ENCODE results near the gene FABP3.
"Not testable (repeated sequence)": the region's sequence is repeated elsewhere in the genome, so short reads cannot be mapped to it uniquely, and the experiment has no call there.

The FABP3 gene

GRCh38 chr1:31397360-31398095, 24.7 kb upstream of the FABP3 start:
- peaks cover 5% of the 10 kb centered on the region; the same call in 1 of the 2 replicates for H3K4me1 ChIP-seq (ENCODE audit: insufficient read depth, low read length)
- H3K9ac ChIP-seq (ENCODE audit: low read depth, low read length), result no peak overlapping the region
- H3K27ac ChIP-seq (ENCODE audit: low read depth, low read length), result no peak overlapping the region
- H3K36me3 ChIP-seq (ENCODE audit: insufficient read depth, low read length), result no peaks in the 10 kb centered on the region
- no peaks in the 10 kb centered on the region for H3K9me3 ChIP-seq (ENCODE audit: insufficient read depth, low read depth, low read length)
- WGBS, result 74% methylated on average over 4 of the region's 4 CpGs
- H3K27me3 ChIP-seq (ENCODE audit: insufficient read depth, low read length), result 0 out of 2 replicates have a peak, but pooled peaks cover 3% of the 10 kb centered on the region
- H3K4me3 ChIP-seq (ENCODE audit: low read length), result no peak overlapping the region

DNA sequence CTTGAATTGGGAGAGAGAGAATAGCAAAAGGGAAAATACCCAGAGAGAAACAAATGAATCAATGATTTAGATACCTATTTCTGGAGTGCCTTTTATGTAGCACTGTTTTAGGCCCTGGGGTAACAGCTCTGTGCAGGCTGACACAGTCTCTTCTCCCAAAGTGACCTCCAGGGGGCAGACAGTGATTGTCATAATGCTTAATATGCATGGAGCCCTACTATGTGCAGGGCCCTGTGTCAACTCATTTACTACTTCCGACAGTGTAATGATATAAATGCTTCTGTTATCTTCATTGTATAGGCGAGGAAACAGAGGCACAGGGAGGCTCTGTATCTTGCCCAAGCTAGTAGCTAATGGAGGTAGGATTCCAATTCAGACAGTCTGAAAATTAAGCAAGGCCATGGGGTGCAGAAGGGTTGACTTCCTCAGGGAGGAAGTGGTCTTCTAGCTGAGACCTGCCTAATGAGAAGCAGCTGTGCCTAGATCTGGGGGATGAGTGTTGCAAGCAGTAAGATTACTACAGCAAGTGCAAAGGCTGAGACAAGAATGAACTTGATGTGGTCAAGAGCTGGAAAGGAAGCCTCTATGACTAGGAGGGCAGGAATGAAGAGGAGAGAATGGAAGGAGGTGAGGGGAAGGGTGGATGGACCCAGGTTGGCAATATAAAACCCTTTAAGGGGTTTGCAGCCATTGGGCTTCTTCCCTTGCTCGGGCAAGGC, 23.9 kb upstream of the FABP3 start:
- H3K36me3 ChIP-seq (ENCODE audit: insufficient read depth, low read length), result no peaks in the 10 kb centered on the region
- 89% methylated on average over 3 of the region's 3 CpGs for WGBS
- no peak overlapping the region for H3K4me3 ChIP-seq (ENCODE audit: low read length)
- no peak overlapping the region for H3K27ac ChIP-seq (ENCODE audit: low read depth, low read length)
- no peak overlapping the region for H3K9ac ChIP-seq (ENCODE audit: low read depth, low read length)
- no peaks in the 10 kb centered on the region for H3K9me3 ChIP-seq (ENCODE audit: insufficient read depth, low read depth, low read length)
- 0 out of 2 replicates have a peak, but pooled peaks cover 3% of the 10 kb centered on the region for H3K27me3 ChIP-seq (ENCODE audit: insufficient read depth, low read length)
- peaks cover 5% of the 10 kb centered on the region; the same call in 1 of the 2 replicates for H3K4me1 ChIP-seq (ENCODE audit: insufficient read depth, low read length)

DNA sequence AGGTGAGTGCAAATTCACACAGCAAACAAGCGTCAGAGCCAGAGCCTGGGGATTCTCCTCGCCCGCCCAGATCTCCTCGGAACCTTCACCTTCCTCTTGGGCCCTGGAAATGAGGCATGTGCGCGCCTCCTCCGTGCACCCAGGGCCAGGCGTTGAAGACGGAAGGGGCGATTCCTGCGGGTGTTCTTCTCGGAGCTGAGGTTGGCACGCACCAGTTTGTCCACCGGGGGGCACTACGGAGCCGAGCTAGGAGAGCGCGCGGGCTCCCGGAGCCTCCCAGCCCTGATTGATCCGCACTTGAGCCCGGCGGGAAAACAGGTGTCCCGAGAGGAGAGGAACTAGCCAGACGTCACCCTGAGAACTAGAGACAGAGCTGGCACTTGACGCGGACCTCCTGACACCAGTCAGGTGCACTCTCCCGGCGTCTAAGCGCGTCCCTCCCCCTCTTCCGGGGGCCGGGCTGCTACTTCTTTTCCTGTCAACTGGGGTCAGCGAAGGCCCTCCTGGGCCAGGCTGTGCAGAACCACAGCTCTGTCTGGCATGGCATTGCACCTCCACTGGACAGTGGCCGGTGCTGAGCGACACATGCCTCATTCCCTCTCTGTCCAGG, 21.8 kb upstream of the FABP3 start:
- H3K27ac ChIP-seq (ENCODE audit: low read depth, low read length), result no peak overlapping the region
- no peaks in the 10 kb centered on the region for H3K9me3 ChIP-seq (ENCODE audit: insufficient read depth, low read depth, low read length)
- H3K9ac ChIP-seq (ENCODE audit: low read depth, low read length), result peak overlapping the region; percentile 45
- H3K4me1 ChIP-seq (ENCODE audit: insufficient read depth, low read length), result peaks cover 7% of the 10 kb centered on the region; the same call in 1 of the 2 replicates
- H3K4me3 ChIP-seq (ENCODE audit: low read length), result peak overlapping the region; percentile 58
- 0 out of 2 replicates have a peak, but pooled peaks cover 3% of the 10 kb centered on the region for H3K27me3 ChIP-seq (ENCODE audit: insufficient read depth, low read length)
- 4% methylated on average over 36 of the region's 36 CpGs for WGBS
- H3K36me3 ChIP-seq (ENCODE audit: insufficient read depth, low read length), result no peaks in the 10 kb centered on the region

DNA sequence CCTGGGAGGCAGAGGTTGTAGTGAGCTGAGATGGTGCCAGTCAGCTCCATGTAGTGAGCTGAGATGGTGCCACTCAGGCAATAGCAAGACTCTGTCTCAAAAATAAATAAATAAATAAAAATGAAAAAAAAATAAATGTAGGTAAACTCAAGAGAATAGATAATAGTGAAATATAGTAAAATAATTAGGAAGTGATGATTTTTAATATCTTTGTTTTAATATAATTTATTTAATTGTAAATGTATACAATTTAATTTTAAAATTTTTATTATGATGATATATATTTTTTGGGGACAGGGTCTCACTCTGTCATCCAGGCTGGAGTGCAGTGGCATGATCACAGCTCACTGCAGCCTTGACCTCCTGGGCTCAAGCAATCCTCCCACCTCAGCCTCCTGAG, 20.6 kb upstream of the FABP3 start:
- H3K36me3 ChIP-seq (ENCODE audit: insufficient read depth, low read length), result no peaks in the 10 kb centered on the region
- 0 out of 2 replicates have a peak, but pooled peaks cover 3% of the 10 kb centered on the region for H3K27me3 ChIP-seq (ENCODE audit: insufficient read depth, low read length)
- H3K9ac ChIP-seq (ENCODE audit: low read depth, low read length), result no peak overlapping the region
- H3K27ac ChIP-seq (ENCODE audit: low read depth, low read length), result no peak overlapping the region
- no peaks in the 10 kb centered on the region for H3K9me3 ChIP-seq (ENCODE audit: insufficient read depth, low read depth, low read length)
- H3K4me1 ChIP-seq (ENCODE audit: insufficient read depth, low read length), result peaks cover 7% of the 10 kb centered on the region; the same call in 1 of the 2 replicates
- H3K4me3 ChIP-seq (ENCODE audit: low read length), result no peak overlapping the region

DNA sequence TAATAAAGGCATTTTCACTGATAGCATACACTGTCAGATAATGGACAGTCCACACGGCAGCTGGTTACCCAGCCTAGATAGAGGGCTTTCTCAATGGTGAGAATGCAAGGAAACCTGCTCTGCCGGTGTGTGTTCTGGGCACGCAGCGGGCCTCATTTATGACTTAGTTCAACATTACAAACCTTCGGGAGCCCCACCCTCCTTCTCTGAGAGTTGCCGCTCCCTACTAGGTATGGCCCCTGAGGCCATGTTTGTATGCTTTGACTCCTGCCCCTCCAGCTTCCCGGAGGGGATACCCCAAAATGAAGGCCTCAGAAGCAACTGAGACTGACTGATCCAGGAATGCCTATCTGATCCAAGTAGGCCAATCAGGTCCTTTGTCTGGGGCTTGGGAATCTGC, 17.2 kb upstream of the FABP3 start:
- Histone ChIP-seq H3K4me1 (ENCODE audit: insufficient read depth, low read length) (peaks cover 7% of the 10 kb centered on the region; the same call in 1 of the 2 replicates), H3K9me3 (ENCODE audit: insufficient read depth, low read depth, low read length) (no peaks in the 10 kb centered on the region), H3K9ac (ENCODE audit: low read depth, low read length) (no peak overlapping the region), H3K27ac (ENCODE audit: low read depth, low read length) (no peak overlapping the region), H3K27me3 (ENCODE audit: insufficient read depth, low read length) (0 out of 2 replicates have a peak, but pooled peaks cover 3% of the 10 kb centered on the region), H3K4me3 (ENCODE audit: low read length) (no peak overlapping the region), H3K36me3 (ENCODE audit: insufficient read depth, low read length) (no peaks in the 10 kb centered on the region)
- WGBS, result 85% methylated on average over 7 of the region's 7 CpGs

DNA sequence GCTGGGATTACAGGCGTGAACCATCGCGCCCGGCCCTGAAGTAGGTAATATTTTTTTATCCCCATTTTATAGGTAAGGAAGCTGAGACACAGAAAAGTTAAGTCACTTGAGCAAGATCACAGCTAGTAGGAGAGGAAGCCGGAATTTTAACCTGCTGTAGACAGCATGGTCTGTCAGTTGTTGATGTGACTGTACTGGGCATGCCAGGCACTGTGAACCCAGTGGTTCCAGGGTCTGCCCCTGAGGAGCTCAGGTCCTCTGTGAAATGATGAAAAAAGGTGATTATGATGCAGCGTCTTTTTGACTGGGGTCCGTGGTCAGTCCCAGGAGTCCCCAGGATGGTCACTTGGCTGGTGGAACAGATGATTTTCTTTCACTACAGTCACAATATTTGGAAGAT, 16.7 kb upstream of the FABP3 start:
- Histone ChIP-seq H3K9ac (ENCODE audit: low read depth, low read length) (no peak overlapping the region), H3K4me3 (ENCODE audit: low read length) (no peak overlapping the region), H3K9me3 (ENCODE audit: insufficient read depth, low read depth, low read length) (no peaks in the 10 kb centered on the region), H3K27me3 (ENCODE audit: insufficient read depth, low read length) (0 out of 2 replicates have a peak, but pooled peaks cover 3% of the 10 kb centered on the region), H3K4me1 (ENCODE audit: insufficient read depth, low read length) (peaks cover 7% of the 10 kb centered on the region; the same call in 1 of the 2 replicates), H3K36me3 (ENCODE audit: insufficient read depth, low read length) (no peaks in the 10 kb centered on the region), H3K27ac (ENCODE audit: low read depth, low read length) (no peak overlapping the region)
- WGBS, result 97% methylated on average over 4 of the region's 7 CpGs

DNA sequence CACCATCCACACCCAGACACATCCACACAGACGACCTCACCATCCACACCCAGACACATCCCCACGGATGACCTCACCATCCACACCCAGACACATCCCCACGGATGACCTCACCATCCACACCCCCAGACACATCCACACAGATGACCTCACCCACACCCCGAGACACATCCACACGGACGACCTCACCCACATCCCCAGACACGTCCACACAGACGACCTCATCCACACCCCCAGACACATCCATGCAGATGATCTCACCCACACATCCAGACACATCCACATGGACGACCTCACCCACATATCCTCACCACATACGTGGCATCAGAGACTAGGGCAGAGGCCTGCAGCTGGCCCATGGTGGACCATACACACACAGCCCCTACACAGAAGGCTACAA, 14.7 kb upstream of the FABP3 start:
- Histone ChIP-seq H3K4me1 (ENCODE audit: insufficient read depth, low read length) (peaks cover 2% of the 10 kb centered on the region; the same call in 1 of the 2 replicates), H3K36me3 (ENCODE audit: insufficient read depth, low read length) (no peaks in the 10 kb centered on the region), H3K9ac (ENCODE audit: low read depth, low read length) (no peak overlapping the region), H3K9me3 (ENCODE audit: insufficient read depth, low read depth, low read length) (no peaks in the 10 kb centered on the region), H3K4me3 (ENCODE audit: low read length) (no peak overlapping the region), H3K27me3 (ENCODE audit: insufficient read depth, low read length) (no peaks in the 10 kb centered on the region), H3K27ac (ENCODE audit: low read depth, low read length) (no peak overlapping the region)
- 91% methylated on average over 10 of the region's 10 CpGs for WGBS

GRCh38 chr1:31386576-31387243, 13.8 kb upstream of the FABP3 start:
- H3K4me3 ChIP-seq (ENCODE audit: low read length); H3K27ac ChIP-seq (ENCODE audit: low read depth, low read length); H3K4me1 ChIP-seq (ENCODE audit: insufficient read depth, low read length); H3K9me3 ChIP-seq (ENCODE audit: insufficient read depth, low read depth, low read length); H3K27me3 ChIP-seq (ENCODE audit: insufficient read depth, low read length); H3K36me3 ChIP-seq (ENCODE audit: insufficient read depth, low read length); H3K9ac ChIP-seq (ENCODE audit: low read depth, low read length): not testable (repeated sequence)
- WGBS, result 85% methylated on average over 8 of the region's 8 CpGs

DNA sequence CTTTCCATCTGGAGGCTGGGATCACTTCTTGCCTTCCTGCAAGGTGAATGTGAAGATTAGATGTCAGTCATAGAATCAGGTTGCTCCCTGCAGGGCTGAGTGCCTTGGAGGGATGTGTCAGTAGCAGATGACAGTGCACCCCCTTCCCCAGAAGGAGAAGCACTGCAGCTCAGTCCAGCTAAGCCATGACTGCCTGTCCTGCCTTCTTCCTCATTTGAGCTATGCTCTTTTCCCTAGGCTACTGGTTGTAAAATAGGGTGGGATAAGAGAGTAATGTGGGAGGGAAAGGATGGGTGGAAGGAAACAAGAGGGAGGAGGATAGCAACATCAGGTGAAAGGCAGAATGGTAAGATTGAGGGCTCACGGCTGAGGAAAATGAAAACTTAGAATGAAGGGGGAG, 11.1 kb upstream of the FABP3 start:
- H3K36me3 ChIP-seq (ENCODE audit: insufficient read depth, low read length), result no peaks in the 10 kb centered on the region

DNA sequence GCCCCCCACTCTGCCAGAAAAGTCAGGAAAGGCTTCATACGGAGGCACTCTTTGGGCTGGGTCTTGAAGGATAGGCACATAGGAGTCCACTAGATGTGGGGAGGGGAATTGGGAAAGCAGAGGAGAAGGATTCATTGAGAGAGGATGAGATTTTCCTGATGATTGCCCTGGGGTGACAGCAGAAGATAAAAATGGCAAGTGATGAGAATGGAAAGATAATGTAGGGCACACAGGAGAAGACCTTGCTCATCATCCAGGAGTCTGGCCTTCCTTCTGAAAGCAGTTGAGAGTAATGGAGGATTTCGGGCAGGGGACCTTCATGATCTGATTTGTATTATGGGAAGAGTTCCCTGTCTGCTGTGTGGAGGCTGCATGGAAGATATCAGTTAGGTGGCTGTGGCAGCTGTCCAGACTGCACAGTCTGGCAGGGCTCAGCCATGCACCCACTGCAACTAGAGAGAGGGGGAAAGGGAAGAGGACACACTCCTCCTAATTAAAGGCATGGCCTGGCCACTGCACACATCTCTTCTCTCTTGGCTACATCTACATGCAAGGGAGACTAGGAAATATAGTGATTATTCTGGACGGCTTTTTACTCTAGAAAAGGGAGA, 9.6 kb upstream of the FABP3 start:
- H3K36me3 ChIP-seq (ENCODE audit: insufficient read depth, low read length), result no peaks in the 10 kb centered on the region
- 93% methylated on average over 3 of the region's 3 CpGs for WGBS
- no peaks in the 10 kb centered on the region for H3K4me1 ChIP-seq (ENCODE audit: insufficient read depth, low read length)
- no peaks in the 10 kb centered on the region for H3K9me3 ChIP-seq (ENCODE audit: insufficient read depth, low read depth, low read length)
- no peak overlapping the region for H3K27ac ChIP-seq (ENCODE audit: low read depth, low read length)
- no peak overlapping the region for H3K9ac ChIP-seq (ENCODE audit: low read depth, low read length)
- H3K4me3 ChIP-seq (ENCODE audit: low read length), result no peak overlapping the region
- H3K27me3 ChIP-seq (ENCODE audit: insufficient read depth, low read length), result no peaks in the 10 kb centered on the region

More for the DNA sequence above, 11.1 kb upstream of the FABP3 start:
- no peaks in the 10 kb centered on the region for H3K4me1 ChIP-seq (ENCODE audit: insufficient read depth, low read length)
- H3K4me3 ChIP-seq (ENCODE audit: low read length), result no peak overlapping the region
- no peaks in the 10 kb centered on the region for H3K27me3 ChIP-seq (ENCODE audit: insufficient read depth, low read length)
- 91% methylated on average over 1 of the region's 1 CpG for WGBS
- no peaks in the 10 kb centered on the region for H3K9me3 ChIP-seq (ENCODE audit: insufficient read depth, low read depth, low read length)
- no peak overlapping the region for H3K27ac ChIP-seq (ENCODE audit: low read depth, low read length)
- H3K9ac ChIP-seq (ENCODE audit: low read depth, low read length), result no peak overlapping the region

Measured in HUES64 (cell line).